ENCODE results near the gene MAD1L1. TPM values are rescaled to one million over a fixed set of nuclear protein-coding genes. Genes with fewer than 3 reads are reported as not detected.

The MAD1L1 gene
- total RNA-seq, 1 donor from 2014 or later = 32.7 TPM

DNA sequence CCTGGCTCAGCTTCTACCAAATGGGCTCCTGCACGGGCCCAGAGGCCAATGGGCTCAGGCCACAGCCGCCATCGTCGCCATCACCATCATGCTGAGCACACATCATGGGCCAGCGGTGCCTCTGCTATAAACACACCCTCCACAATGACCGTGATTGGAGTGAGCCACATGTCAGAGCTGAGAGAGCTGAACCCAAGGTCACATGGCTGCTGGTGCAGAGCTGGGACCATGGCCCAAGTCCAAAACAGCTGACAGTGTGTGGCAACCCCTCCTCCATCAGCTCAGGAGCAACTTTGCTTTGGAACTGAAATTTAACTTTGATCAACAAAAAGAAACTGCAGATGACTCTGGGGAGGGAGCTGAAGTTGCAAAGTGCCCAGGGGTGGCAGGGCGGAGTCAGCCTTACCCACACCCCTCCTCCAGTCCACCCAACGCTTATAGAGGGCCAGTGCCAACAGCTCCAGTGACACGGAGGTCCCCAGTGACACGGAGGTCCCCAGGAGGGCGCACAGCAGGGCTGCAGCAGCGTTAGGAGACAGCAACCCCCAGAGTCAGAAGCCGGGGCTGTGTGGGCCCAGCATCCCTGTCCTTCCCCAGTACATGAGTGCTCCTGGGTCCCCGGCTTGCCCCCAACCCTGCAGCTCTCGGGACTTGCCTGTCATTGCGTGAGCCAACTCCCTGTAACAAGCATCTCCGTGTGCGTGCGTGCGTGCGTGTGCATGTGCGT, 313.0 kb downstream of the MAD1L1 start:
- H3K27me3 Mint-ChIP-seq (ENCODE audit: unreplicated experiment) = no peaks in the 10 kb centered on the region
- H3K4me1 Mint-ChIP-seq (ENCODE audit: unreplicated experiment) = peaks cover 19% of the 10 kb centered on the region
- DNase-seq (ENCODE audit: extremely low spot score, unreplicated experiment) = no peak
- TF ChIP-seq, protein P1, sequence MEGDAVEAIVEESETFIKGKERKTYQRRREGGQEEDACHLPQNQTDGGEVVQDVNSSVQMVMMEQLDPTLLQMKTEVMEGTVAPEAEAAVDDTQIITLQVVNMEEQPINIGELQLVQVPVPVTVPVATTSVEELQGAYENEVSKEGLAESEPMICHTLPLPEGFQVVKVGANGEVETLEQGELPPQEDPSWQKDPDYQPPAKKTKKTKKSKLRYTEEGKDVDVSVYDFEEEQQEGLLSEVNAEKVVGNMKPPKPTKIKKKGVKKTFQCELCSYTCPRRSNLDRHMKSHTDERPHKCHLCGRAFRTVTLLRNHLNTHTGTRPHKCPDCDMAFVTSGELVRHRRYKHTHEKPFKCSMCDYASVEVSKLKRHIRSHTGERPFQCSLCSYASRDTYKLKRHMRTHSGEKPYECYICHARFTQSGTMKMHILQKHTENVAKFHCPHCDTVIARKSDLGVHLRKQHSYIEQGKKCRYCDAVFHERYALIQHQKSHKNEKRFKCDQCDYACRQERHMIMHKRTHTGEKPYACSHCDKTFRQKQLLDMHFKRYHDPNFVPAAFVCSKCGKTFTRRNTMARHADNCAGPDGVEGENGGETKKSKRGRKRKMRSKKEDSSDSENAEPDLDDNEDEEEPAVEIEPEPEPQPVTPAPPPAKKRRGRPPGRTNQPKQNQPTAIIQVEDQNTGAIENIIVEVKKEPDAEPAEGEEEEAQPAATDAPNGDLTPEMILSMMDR (IDR thresholded peaks at IDR 0.05) = no peak
- peaks cover 5% of the 10 kb centered on the region for H3K36me3 Mint-ChIP-seq (ENCODE audit: unreplicated experiment)
- no peak overlapping the region for H3K4me3 Mint-ChIP-seq (ENCODE audit: unreplicated experiment)
- no peaks in the 10 kb centered on the region for H3K9me3 Mint-ChIP-seq (ENCODE audit: unreplicated experiment)
- H3K27ac Mint-ChIP-seq (ENCODE audit: unreplicated experiment) = no peak overlapping the region

DNA sequence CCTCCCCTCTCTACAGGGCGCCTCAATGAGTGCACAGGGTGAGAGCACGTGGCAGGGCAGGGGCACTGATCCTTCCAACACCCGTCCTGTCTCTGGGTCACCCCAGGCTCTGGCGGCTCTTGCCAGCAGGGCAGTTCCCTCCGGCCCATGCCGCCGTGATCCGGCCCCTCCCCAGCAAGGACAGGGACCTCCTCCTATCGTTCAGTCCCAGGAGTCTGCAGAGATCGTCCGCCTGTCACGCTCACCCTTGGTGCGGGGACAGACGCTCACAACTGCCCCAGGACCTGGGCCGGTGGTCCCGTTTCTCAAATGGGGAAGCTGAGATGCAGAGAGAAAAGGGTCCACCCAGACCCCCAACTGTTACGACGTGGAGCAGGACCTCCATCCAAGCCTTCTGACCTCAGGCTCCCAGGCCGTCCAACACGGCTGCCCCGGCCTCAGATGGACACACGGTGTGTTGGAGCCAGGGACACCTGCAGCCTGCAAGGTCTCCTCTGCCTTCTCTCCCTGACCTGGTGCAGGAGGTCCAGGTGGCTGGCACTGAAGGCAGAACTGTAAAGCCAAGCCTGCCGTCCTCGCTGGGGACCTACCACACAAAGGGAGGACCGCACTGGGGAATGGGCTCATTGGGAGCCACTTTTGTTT, 313.7 kb downstream of the MAD1L1 start:
- Mint-ChIP-seq H3K27me3 (ENCODE audit: unreplicated experiment) (no peaks in the 10 kb centered on the region), H3K9me3 (ENCODE audit: unreplicated experiment) (no peaks in the 10 kb centered on the region), H3K27ac (ENCODE audit: unreplicated experiment) (no peak overlapping the region), H3K4me3 (ENCODE audit: unreplicated experiment) (no peak overlapping the region), H3K36me3 (ENCODE audit: unreplicated experiment) (peaks cover 5% of the 10 kb centered on the region), H3K4me1 (ENCODE audit: unreplicated experiment) (peaks cover 12% of the 10 kb centered on the region)
- TF ChIP-seq, protein P1 (IDR thresholded peaks at IDR 0.05) = no peak
- no peak for DNase-seq (ENCODE audit: extremely low spot score, unreplicated experiment)

DNA sequence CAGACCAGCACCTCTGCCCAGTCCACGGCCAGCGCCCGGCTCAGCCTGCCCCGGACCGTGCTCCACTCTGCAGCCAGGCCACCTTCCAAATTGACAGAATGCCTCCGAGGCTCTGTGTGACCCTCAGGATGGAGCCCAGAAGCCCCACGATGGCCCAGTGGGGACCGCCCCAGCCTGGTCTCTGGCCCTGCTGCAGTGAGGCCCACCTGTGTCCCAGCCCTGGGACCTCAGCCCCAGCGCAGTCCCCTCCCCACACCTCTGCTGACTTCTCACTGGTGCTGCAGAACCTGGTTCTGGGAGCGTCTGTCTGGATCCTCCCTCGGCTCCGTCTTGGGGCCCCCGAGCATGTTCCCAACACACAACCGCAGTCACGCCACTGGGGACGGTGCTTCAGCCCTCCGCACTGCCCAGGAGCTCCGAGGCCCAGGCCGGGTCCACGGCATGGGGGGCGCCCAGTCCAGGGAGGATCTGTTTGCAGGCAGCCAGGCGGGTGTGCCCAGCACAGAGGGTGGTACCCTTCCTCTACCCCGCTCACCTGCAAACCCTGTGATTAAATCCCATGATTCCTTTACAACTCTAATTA, 314.6 kb downstream of the MAD1L1 start:
- TF ChIP-seq, protein P1 (IDR thresholded peaks at IDR 0.05) = no peak
- H3K4me3 Mint-ChIP-seq (ENCODE audit: unreplicated experiment) = no peak overlapping the region
- peaks cover 5% of the 10 kb centered on the region for H3K36me3 Mint-ChIP-seq (ENCODE audit: unreplicated experiment)
- no peak overlapping the region for H3K27ac Mint-ChIP-seq (ENCODE audit: unreplicated experiment)
- no peaks in the 10 kb centered on the region for H3K9me3 Mint-ChIP-seq (ENCODE audit: unreplicated experiment)
- peaks cover 9% of the 10 kb centered on the region for H3K4me1 Mint-ChIP-seq (ENCODE audit: unreplicated experiment)
- H3K27me3 Mint-ChIP-seq (ENCODE audit: unreplicated experiment) = no peaks in the 10 kb centered on the region
- no peak for DNase-seq (ENCODE audit: extremely low spot score, unreplicated experiment)

DNA sequence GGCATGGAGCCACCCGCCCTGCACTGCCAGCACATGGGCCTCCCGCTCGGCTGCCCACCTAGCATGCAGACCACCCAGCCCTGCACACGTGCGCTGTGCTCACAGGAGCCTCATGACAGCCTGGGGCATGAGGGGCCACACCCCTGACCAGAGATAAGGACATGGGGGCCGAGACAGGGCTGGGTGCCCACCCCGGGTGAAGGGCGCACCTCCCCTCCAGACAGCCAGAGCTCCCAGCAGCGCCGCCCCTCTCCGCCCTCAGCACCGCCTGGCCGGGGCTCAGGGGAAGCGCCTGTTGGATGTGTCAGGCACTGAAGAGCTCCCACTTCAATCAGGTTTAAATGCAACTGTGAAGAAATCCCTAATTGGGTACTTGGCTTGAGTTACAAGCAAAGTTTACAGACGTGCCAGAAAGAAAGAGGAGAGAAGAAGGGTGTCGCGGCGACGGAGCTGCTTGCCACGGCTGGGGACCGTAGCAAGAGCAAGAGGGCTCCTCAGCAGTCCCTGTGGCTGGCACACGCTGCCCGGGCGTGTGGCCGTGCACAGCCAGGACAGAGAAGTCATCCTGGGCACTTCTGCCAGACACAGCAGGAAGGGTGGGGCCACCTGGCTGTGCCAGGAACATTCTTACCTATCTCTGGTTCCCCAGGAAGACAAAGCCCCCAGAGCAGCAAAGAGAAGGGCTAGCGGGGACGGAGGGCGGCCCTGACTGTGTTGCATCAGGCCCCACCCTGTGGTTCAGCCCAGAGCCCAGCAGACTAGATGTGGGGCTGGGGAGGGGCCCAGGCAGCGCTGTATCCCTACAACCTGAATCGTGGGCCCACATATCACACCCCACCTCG, 315.3 kb downstream of the MAD1L1 start:
- peaks cover 5% of the 10 kb centered on the region for H3K36me3 Mint-ChIP-seq (ENCODE audit: unreplicated experiment)
- H3K9me3 Mint-ChIP-seq (ENCODE audit: unreplicated experiment) = no peaks in the 10 kb centered on the region
- peaks cover 10% of the 10 kb centered on the region for H3K4me1 Mint-ChIP-seq (ENCODE audit: unreplicated experiment)
- no peak for DNase-seq (ENCODE audit: extremely low spot score, unreplicated experiment)
- H3K4me3 Mint-ChIP-seq (ENCODE audit: unreplicated experiment) = no peak overlapping the region
- H3K27me3 Mint-ChIP-seq (ENCODE audit: unreplicated experiment) = no peaks in the 10 kb centered on the region
- no peak overlapping the region for H3K27ac Mint-ChIP-seq (ENCODE audit: unreplicated experiment)
- TF ChIP-seq, protein P1 (IDR thresholded peaks at IDR 0.05) = no peak

All from osteocyte (in vitro differentiated cells).